Bronchus fibroblast of lung (primary cell): Measurements from ENCODE around the gene STARD7. TPM values are rescaled to one million over a fixed set of nuclear protein-coding genes. Genes with fewer than 3 reads are reported as not detected.

Source experiments
- total RNA-seq: library from RNA; depleted of rRNA; stranded (reverse); fragments of >200 nt; gene quantifications from 2 replicates; pipeline ENCODE4 v1.2.3, GENCODE V29; 2015

STARD7 gene, protein sequence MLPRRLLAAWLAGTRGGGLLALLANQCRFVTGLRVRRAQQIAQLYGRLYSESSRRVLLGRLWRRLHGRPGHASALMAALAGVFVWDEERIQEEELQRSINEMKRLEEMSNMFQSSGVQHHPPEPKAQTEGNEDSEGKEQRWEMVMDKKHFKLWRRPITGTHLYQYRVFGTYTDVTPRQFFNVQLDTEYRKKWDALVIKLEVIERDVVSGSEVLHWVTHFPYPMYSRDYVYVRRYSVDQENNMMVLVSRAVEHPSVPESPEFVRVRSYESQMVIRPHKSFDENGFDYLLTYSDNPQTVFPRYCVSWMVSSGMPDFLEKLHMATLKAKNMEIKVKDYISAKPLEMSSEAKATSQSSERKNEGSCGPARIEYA
- total RNA-seq: 78.0 and 89.3 TPM in 2 replicates

DNA sequence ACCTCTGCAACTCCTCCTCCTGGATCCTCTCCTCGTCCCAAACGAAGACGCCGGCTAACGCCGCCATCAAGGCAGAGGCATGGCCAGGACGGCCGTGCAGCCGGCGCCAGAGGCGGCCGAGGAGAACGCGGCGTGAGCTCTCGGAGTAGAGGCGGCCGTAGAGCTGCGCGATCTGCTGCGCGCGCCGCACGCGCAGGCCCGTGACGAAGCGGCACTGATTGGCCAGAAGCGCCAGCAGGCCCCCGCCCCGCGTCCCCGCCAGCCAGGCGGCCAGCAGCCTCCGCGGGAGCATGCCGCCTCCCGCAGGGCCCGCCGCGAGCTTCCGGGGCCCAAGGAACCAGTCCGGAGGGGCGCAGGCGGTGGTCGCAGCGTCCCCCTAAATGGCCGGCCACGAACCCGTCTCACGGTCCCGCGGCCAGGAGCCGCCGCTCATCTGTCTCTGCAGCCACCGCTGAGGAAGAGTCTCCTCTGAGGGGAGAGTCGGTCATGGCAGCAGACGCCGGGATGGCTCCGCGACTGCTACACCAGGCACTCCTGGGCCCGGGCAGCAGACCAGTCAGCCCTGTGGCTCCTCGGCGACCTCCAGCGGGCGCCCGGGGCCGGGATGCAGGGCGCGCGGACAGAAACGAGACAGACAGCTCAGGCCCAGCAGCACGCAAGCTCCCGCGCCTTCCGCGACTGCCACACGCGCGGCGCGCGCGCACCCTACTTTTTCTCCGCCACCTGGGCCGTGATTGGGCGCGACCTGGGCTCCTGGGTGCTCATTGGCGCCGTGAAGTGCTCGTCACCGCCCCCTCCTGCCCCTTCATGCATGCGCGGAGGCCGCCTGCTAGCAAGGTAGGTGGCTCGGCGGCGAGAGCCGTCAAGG lies at the start of gene STARD7:
Gene STARD7, minus strand, starts transcription at position 685 of the 868 bp plus-strand sequence. Its CDS starts 393 bp downstream, at position 292.

DNA sequence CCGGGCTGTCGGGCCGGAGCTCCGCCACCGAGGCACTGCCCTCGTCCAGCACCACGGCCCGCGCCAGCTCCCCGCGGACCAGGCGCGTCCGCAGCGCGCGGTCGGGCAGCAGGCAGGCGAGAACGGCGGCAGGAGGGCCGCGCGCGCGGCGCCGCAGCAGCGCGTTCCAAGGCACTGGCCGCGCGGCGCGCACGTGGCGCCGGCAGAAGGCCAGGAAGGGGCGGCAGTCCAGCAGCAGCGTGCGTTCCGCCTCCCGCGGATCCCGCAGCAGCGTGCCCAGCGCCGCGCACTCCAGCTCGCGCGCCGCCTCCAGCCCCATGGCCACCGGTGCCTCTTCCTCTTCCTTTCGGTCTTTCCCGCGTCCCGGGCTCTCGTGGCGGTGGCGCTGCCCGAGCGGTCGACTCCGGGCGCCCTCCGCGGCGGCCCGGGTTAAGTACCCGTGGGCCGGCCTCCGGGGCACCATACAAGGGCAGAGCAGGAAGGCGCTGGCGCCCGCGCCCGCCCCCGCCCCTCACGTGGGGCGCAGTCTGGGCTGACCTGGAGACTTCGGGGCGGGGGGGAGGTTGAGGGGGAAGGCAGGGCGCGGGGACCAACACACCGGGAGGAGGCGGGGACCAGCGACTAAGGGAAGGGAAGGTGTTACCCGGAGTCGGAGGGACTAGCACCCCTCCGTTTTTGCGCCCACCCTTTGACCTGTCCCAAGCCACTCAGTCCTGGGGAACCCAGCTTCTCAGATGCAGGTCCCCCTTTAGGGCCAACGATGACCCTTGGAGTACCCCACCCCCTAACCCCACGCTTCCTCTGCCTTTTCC lies 63.4 kb downstream of the STARD7 start, which contains the start of gene DUSP2:
Gene DUSP2, minus strand, starts transcription at position 405 of the 812 bp plus-strand sequence. Its CDS starts 86 bp downstream, at position 319.

DNA sequence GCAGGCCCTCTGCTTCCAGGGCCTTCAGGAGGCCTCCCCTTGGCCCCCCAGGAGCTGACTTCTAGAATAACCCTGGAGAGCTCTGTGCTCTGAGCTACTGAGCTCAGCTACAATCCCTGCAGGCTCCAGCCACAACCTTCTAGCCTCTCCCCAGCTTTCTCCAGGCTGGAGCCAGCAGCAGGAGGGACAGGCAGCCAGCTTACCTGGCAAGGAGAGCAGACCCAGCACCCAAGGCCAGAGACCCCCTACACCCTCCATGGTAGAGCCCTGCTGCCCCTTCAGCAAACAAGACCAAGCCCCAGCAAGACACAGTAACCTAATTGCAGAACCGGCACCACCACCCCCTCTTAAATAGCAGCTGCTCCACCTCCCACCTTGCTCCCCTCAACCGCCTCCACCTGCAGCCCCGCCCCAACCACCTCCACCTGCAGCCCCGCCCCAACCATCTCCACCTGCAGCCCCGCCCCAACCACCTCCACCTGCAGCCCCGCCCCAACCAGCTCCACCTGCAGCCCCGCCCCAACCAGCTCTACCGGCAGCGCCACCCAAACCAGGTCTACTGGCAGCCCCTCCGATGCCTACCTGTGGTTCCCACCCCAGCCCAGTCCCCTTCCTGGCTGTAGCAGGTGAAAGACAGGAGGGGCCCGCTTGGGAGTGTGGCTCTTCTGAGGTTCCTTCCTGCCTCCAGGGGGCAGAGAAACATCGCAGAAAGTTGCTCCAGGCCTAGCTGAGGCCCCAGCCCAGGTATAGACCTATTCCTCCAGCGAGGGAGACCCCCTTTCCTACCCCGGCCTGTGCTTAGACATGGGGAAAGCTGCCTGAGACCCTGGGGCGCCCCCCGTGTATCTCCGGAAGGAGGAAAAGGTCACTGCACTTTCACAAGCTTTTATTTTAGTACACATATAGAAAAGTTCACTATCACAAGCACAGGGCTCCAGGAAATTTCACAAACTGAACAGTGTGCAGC lies 70.2 kb downstream of the STARD7 start, which contains the start of gene ASTL:
Gene ASTL, minus strand, starts transcription at position 324 of the 967 bp plus-strand sequence. Its CDS starts 66 bp downstream, at position 258.

Other genes with a start within 250 kb of the STARD7 start
- 8.3 and 9.6 TPM in 2 replicates for gene ANKRD36C, start 217.0 kb downstream of the STARD7 start, total RNA-seq
- gene GPAT2, start 173.9 kb downstream of the STARD7 start, total RNA-seq: 2.4 and 2.5 TPM in 2 replicates
- not detected in 2 replicates for gene ADRA2B, start 92.3 kb downstream of the STARD7 start, total RNA-seq
- not detected in 2 replicates for gene ASTL, start 70.3 kb downstream of the STARD7 start, total RNA-seq
- 1.0 and 1.2 TPM in 2 replicates for gene DUSP2, start 63.4 kb downstream of the STARD7 start, total RNA-seq
- gene TMEM127, start 57.2 kb upstream of the STARD7 start, total RNA-seq: 19.6 and 21.9 TPM in 2 replicates
- gene CIAO1, start 57.4 kb upstream of the STARD7 start, total RNA-seq: 106 and 116 TPM in 2 replicates
- 60.5 and 65.0 TPM in 2 replicates for gene SNRNP200, start 96.7 kb upstream of the STARD7 start, total RNA-seq
- 3.7 and 4.2 TPM in 2 replicates for gene ITPRIPL1, start 116.5 kb upstream of the STARD7 start, total RNA-seq
- gene NCAPH, start 126.9 kb upstream of the STARD7 start, total RNA-seq: 41.9 and 42.2 TPM in 2 replicates